PC-9 (cell line): ENCODE measurements around the gene TTC38. TPM values are rescaled to one million over a fixed set of nuclear protein-coding genes. Genes with fewer than 3 reads are reported as not detected.

Experiments
- BruUV-seq: library from RNA; stranded (reverse); fragments of 400-500 nt; replicated peaks from 2 replicates; lab custom pipeline; 2021; lab: Mats Ljungman, UMichigan
- CTCF ChIA-PET: fragments of 300-600 bp; sonication (Branson Sonifier 250); formaldehyde crosslinking; loops from one replicate; lab custom pipeline; 2022; ENCODE audit warnings: antibody characterized with exemption; lab: Charles Lee
- POLR2A ChIA-PET: fragments of 300-600 bp; sonication (Branson Sonifier 250); formaldehyde crosslinking; loops from one replicate; lab custom pipeline; 2022; ENCODE audit warnings: antibody characterized with exemption; ENCODE audit not compliant: unreplicated experiment; lab: Charles Lee
- DNase-seq, 2 experiments: peaks; one replicate each; pipeline versions ENCODE4 v3.0.0 to v3.0.0-alpha.2; 2015 to 2022; ENCODE audit warnings: mixed read lengths in 1 of 2
- H2AFZ ChIP-seq: fragments of 200-600 bp; sonication (generic); 2 replicates; pipeline ENCODE4 v1.8.1; 2017; ENCODE audit warnings: antibody characterized with exemption
- H3F3A ChIP-seq: fragments of 200-600 bp; sonication (generic); 2 replicates; pipeline ENCODE4 v1.8.1; 2017; ENCODE audit warnings: antibody characterized with exemption, mild to moderate bottlenecking, low read depth; ENCODE audit not compliant: insufficient read depth
- H3K27ac ChIP-seq: fragments of 200-600 bp; sonication (generic); 2 replicates; pipeline ENCODE4 v1.6.1; 2016; ENCODE audit warnings: mixed run types
- H3K27me3 ChIP-seq: fragments of 200-600 bp; sonication (generic); 2 replicates; pipeline ENCODE4 v1.6.1; 2016; ENCODE audit warnings: low read depth, mixed run types; ENCODE audit not compliant: insufficient read depth
- H3K36me3 ChIP-seq: fragments of 200-600 bp; sonication (generic); 2 replicates; pipeline ENCODE4 v1.6.1; 2016; ENCODE audit warnings: low read depth, mixed run types
- H3K4me1 ChIP-seq: fragments of 200-600 bp; sonication (generic); replicated peaks from 2 replicates; pipeline ENCODE4 v1.6.1; 2016; ENCODE audit warnings: mixed run types; ENCODE audit not compliant: insufficient read depth
- H3K4me2 ChIP-seq: fragments of 200-600 bp; sonication (generic); 2 replicates; pipeline ENCODE4 v1.6.1; 2017; ENCODE audit warnings: mixed run types
- H3K4me3 ChIP-seq: fragments of 200-600 bp; sonication (generic); 2 replicates; pipeline ENCODE4 v1.6.1; 2016; ENCODE audit warnings: mixed run types
- H3K79me2 ChIP-seq: fragments of 200-600 bp; sonication (generic); 2 replicates; pipeline ENCODE4 v1.6.1; 2017; ENCODE audit warnings: low read depth, mixed run types
- H3K9me2 ChIP-seq: fragments of 200-600 bp; sonication (generic); 2 replicates; pipeline ENCODE4 v1.8.1; 2017; ENCODE audit warnings: mild to moderate bottlenecking; ENCODE audit not compliant: insufficient read depth
- H3K9me3 ChIP-seq: fragments of 200-600 bp; sonication (generic); 2 replicates; pipeline ENCODE4 v1.8.1; 2016; ENCODE audit warnings: low read depth; ENCODE audit not compliant: insufficient read depth
- H4K20me1 ChIP-seq: fragments of 200-600 bp; sonication (generic); 2 replicates; pipeline ENCODE4 v1.8.1; 2017; ENCODE audit not compliant: insufficient read depth
- CTCF ChIP-seq: fragments of 200-600 bp; sonication (generic); conservative IDR thresholded peaks from 2 replicates; pipeline ENCODE4 v1.6.1; 2017; ENCODE audit warnings: mixed run types, antibody characterized with exemption, mild to moderate bottlenecking, moderate library complexity
- EZH2 ChIP-seq: fragments of 200-600 bp; sonication (generic); IDR thresholded peaks from 2 replicates; pipeline ENCODE4 v1.8.0; 2017; ENCODE audit warnings: antibody characterized with exemption, low read depth
- intact Hi-C: fragments of 100-400 bp; cut with micrococcal nuclease; formaldehyde crosslinking; loops from one replicate; pipeline ENCODE4 v1.10.0; 2022; ENCODE audit not compliant: unreplicated experiment
- total RNA-seq: library from RNA; stranded (reverse); gene quantifications from 2 replicates; pipeline ENCODE4 v1.2.3, GENCODE V29; 2021

TTC38 gene
- total RNA-seq, 1 experiment from 2014 or later: 15.2 TPM

DNA sequence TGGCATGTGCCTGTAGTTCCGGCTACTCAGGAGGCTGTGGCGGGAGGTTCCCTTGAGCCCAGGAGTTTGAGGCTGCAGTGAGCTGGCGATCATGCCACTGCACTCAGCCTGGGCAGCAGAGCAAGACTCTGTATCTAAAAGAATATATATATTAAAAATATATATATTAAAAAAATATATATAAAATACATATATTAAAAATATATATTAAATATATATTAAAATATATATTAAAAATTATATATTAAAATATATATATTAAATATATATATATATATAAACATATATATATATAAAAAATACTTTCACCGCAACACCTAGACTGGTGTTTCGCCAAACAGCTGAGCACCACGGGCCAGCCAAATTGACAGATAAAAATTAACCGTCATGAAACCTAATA is 8.8 kb downstream of the TTC38 start:
- H3K9me3 ChIP-seq: no peaks in the 10 kb centered on the region
- no peak overlapping the region for H3K27ac ChIP-seq
- no peak for TF ChIP-seq EZH2
- TF ChIP-seq CTCF: no peak
- H3K4me3 ChIP-seq: no peak overlapping the region
- no peaks in the 10 kb centered on the region for H3K4me1 ChIP-seq
- H3K4me2 ChIP-seq: no peak overlapping the region
- H3K36me3 ChIP-seq: peaks cover 8% of the 10 kb centered on the region; the same call in 1 of the 2 replicates
- POLR2A ChIA-PET: interaction anchor here (0.7 kb wide), 1 partner anchor 82 kb away, joined by 3 read pairs; no protein-coding TSS in a partner anchor
- no peaks in the 10 kb centered on the region for H3K79me2 ChIP-seq
- no peaks in the 10 kb centered on the region for H3K9me2 ChIP-seq
- no peaks in the 10 kb centered on the region for H3K27me3 ChIP-seq
- intact Hi-C loops: no loop called here
- H2AFZ ChIP-seq: no peak overlapping the region
- CTCF ChIA-PET: no interaction called here
- H3F3A ChIP-seq: no peaks in the 10 kb centered on the region
- H4K20me1 ChIP-seq: no peaks in the 10 kb centered on the region
- no TSS peak for BruUV-seq
- no peak for DNase-seq

GRCh38 chr22:46278656-46279645 is 11.1 kb downstream of the TTC38 start:
- H3K36me3 ChIP-seq: peaks cover 9% of the 10 kb centered on the region; the same call in 1 of the 2 replicates
- no TSS peak for BruUV-seq
- no peak overlapping the region for H2AFZ ChIP-seq
- POLR2A ChIA-PET: no interaction called here
- no peak overlapping the region for H3K27ac ChIP-seq
- DNase-seq: no peak
- no peaks in the 10 kb centered on the region for H3K4me1 ChIP-seq
- H3F3A ChIP-seq: no peaks in the 10 kb centered on the region
- H3K27me3 ChIP-seq: no peaks in the 10 kb centered on the region
- no peaks in the 10 kb centered on the region for H3K9me3 ChIP-seq
- no peak overlapping the region for H3K4me2 ChIP-seq
- no peak overlapping the region for H3K4me3 ChIP-seq
- H4K20me1 ChIP-seq: no peaks in the 10 kb centered on the region
- no peaks in the 10 kb centered on the region for H3K9me2 ChIP-seq
- TF ChIP-seq CTCF: no peak
- TF ChIP-seq EZH2: no peak
- intact Hi-C loops: no loop called here
- no peaks in the 10 kb centered on the region for H3K79me2 ChIP-seq
- CTCF ChIA-PET: no interaction called here

DNA sequence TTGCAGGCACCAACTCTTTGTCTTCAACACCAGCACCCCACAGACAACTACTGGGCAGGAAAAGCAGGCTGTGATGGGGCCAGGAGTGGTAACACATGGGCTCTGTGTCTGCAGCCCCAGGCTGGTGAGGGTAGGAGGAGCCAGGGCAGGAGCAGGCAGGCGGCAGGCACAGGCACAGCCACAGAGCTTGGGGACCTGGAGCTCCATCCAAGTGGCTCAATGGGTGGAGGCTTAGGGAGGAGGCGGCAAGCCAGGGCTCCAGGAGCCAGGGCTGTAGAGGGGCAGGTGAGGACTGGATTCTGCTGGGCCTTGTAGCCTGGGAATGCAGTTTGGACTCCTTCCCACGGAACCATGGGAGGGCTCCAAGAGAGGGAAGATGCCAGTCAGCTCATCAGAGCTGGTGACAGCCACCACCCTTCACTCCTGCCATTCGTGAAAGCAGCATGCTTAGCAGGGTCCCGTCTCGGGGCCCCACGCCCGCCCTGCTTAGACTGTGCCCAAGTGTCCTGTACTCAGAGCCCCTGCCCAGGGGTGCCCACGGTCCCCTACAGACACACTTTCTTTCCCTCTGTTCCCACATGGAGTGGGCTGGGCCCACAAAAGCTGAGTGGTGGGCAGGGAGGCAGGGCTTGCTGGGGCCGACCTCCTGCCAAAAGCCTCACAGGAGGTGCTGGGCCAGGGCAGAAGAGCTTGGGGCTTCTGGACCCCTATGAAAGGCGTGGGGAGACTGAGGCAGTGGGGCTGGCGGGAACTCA is 12.4 kb downstream of the TTC38 start:
- no peaks in the 10 kb centered on the region for H4K20me1 ChIP-seq
- H3F3A ChIP-seq: no peaks in the 10 kb centered on the region
- intact Hi-C loops: no loop called here
- H3K9me2 ChIP-seq: no peaks in the 10 kb centered on the region
- DNase-seq: no peak
- no peak overlapping the region for H3K4me2 ChIP-seq
- TF ChIP-seq EZH2 (no peak), CTCF (no peak)
- no peaks in the 10 kb centered on the region for H3K9me3 ChIP-seq
- ChIA-PET POLR2A (interaction anchor here (0.6 kb wide), 2 partner anchors 101 to 267 kb away, joined by 4 to 6 read pairs; no protein-coding TSS in a partner anchor), CTCF (no interaction called here)
- H3K27me3 ChIP-seq: no peaks in the 10 kb centered on the region
- peaks cover 12% of the 10 kb centered on the region; the same call in 1 of the 2 replicates for H3K36me3 ChIP-seq
- no peaks in the 10 kb centered on the region for H3K4me1 ChIP-seq
- H3K79me2 ChIP-seq: no peaks in the 10 kb centered on the region
- no TSS peak for BruUV-seq
- H2AFZ ChIP-seq: no peak overlapping the region
- H3K4me3 ChIP-seq: no peak overlapping the region
- H3K27ac ChIP-seq: no peak overlapping the region
